Endometrium (tissue), 2 donors: ENCODE results near the gene EXO1.

Source experiments
- FAIRE-seq: peaks from 2 replicates; lab custom pipeline; 2012; peaks lifted over from hg19 to GRCh38; lab: Jason Lieb, UNC
- donor health status: control.
- donor health status: control.

The EXO1 gene

DNA sequence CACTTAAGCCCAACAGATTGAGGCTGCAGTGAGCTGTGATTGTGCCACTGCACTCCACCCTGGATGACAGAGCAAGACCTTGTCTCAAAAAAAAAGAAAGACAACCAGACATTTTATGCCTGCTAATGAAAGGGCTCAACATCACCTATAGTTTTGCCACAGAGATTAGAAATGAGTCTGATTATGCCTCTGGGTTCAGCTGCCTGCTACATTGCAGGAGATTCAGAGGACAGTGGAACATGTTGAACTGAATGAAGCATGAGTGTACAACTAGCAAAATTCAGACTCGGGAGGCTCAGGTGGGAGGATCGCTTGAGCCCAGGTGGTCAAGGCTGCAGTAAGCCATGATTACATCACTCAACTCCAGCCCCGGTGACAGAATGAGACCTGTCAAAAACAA lies 46.0 kb downstream of the EXO1 start:
- FAIRE-seq = no peak

- no peak for FAIRE-seq
Measured at GRCh38 chr1:241895013-241895412, 47.0 kb downstream of the EXO1 start.

DNA sequence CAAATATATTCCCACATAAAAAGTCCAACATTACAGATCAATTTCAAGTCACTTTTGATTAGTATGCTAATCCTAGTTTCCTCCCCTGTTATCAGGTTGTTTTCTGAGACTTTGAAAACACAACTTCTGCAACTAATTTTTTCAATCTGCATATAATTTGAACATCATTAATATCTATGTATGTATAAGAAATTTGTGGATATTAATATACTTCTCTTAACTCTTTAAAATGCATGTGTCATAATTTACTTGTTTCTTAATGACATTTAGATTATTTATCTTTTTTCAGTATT lies 48.6 kb downstream of the EXO1 start:
- FAIRE-seq = no peak

DNA sequence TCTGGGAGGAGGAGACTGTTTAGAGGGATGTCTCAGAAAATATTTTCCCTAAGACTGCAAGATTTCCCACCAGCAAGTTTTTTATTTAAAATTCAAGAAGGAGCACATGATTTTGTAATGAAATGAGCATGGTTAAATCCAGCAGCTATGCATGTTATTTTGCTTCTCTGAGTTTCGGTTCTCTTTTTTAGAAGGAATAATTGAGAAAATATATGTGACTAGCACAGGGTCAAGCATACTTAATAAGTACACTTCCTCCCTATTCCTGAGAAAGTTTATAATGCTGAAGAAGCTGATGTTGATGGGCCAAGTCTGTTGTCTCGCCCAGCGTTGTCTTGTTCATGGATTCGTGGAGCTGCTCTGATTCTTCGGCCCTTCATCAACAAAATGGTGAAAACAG lies 51.2 kb downstream of the EXO1 start:
- FAIRE-seq = no peak

GRCh38 chr1:241900381-241900780 lies 52.4 kb downstream of the EXO1 start:
- FAIRE-seq = no peak

DNA sequence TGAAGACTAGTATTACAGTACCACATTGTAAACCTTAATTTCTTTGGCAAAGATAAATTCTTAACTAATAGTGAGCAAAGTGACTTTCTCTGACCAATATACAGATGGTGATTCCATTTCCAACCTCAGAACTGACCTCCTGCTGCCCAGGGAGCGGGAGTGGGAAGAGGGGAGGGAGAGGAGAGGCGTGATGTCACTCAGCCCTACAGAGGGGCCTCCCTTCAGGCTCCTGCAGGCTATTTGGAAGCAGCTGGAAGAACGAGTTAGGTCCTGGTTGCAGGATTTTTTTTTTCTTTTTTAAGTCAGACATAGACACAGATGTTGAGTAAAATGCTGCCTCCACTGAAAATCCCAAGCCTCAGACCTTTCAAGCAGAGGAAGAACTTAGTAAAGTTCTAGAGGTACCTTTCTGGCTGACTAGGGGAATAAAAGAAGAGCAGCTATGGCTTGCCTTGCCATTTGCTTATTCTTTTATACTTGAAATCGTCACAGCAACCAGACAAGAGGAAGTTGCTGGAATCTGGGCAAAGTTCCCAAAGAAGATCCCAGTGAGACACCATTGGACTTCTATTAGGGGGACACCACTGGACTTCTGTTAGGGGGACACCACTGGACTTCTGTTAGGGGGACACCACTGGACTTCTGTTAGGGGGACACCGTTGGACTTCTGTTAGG lies 54.5 kb downstream of the EXO1 start:
- FAIRE-seq = no peak

DNA sequence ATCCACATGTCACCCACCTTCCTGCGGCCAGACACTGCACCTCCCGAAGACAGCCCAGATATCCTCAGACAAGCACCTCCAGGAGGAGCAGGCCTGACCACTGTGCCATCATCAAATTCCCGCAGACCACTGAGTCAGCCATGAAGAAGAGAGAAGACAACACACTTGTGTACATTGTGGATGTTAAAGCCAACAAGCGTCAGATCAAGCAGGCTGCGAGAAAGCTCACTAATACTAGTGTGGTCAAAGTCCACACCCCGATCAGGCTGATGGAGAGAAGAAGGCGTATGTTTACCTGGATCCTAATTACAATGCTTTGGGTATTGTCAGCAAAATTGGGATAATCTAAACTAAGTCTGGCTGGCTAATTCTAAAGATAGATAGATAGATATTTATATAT lies 68.2 kb downstream of the EXO1 start:
- no peak for FAIRE-seq

- no peak for FAIRE-seq
Measured at GRCh38 chr1:241917487-241917886, 69.5 kb downstream of the EXO1 start.

GRCh38 chr1:241918879-241919278 lies 70.9 kb downstream of the EXO1 start:
- no peak for FAIRE-seq

- no peak for FAIRE-seq
Measured at GRCh38 chr1:241924080-241924808, 76.2 kb downstream of the EXO1 start.

DNA sequence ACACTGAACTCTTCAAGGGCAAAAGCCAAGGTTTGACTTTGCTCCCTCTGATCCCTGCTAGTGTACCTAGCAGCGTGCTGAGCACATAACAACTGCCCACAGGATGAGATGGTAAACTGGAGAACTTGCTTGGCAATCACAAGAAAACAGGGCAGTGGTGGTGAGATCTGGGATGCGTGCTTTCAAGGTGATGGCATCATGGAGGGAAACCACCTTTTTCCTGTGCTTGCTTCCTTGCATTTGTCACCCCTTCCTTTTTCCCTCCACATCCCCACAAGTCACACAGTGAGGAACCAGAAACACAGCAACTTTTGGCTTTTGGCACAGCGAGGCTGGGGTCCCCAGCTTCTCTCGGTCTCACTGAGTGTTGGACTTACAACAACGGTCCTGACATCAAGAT lies 78.1 kb downstream of the EXO1 start:
- no peak for FAIRE-seq

DNA sequence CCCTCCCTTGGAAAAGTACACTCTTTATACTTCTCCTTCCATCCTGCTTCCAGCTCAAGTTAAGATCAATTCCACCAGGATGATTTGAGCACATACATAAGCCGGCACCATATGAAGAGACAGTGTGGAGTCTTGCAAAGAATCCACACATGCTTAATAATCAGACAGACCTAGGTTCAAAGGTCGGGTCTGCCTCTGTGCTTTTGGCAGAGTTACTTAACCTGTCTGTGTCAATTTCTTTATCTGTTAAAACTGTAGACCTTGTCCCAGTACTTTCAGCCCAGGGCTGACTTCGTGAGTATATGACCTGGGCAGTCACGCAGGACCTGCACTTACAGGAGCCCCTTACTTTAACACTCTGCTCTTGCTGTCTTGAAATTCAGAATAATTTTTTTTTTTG lies 79.3 kb downstream of the EXO1 start:
- no peak for FAIRE-seq

- no peak for FAIRE-seq
Measured at GRCh38 chr1:241932845-241933244, 84.8 kb downstream of the EXO1 start.

DNA sequence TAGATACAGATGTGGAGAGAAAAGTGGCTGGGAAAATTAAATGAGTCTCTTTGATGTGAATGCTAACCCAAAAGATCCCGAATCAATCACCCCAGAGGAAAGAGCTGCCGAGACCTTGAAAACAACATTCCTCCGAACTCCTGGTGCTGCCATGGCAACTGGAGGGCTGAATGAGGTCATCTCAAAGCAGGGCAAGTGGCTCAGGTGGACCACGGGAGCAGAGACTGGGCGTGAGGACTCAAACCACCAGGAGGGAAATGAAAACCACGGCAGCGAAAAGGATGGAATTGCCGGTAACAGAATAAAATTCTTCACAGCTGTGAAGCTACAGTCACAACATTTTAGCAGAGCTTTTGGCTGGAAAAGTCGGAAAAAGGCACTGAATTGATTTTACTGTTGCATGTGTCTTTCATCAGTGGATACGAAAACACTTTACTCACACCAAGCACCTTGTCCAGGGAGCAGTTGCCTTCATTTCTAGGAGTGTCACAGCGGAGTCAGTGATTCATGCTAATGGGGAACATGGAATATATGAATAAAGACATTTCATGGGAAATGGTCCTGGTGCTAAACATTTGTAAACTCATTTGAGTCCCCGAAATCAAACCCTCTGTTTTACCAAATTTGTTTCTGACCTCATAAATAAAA lies 86.3 kb downstream of the EXO1 start:
- no peak for FAIRE-seq

DNA sequence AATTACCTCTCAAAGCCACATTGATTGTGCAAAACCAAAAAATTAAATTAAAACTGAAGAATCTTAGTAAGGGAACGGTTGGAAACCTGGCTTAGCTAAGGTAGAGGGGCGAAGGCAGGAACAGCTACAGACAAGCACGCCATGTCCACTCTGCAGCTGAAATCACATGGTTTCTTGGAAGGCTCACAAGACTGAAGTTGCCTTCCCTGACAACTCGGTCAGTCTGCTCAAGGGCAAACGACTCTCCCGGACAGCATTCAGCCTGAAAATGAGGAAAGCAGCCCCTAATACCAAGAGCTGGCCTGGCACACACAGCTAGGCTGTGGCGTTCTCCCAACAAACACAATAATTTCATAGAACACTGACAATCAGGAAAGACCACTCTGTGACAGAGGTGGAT lies 86.9 kb downstream of the EXO1 start:
- FAIRE-seq = no peak
